Loucy (cell line): ENCODE data around the gene PRDX3.
A peak's percentile ranks its signal among the peaks of the same experiment; 100 is the strongest.

Experiments used
- H2AFZ ChIP-seq: fragments of 200-600 bp; sonication (generic); 2 replicates; pipeline ENCODE4 v1.6.0; 2016; ENCODE audit warnings: antibody characterized with exemption, mild to moderate bottlenecking, low read length, moderate library complexity
- H3F3A ChIP-seq: fragments of 200-600 bp; 2 replicates; pipeline ENCODE4 v1.6.0; 2016; ENCODE audit warnings: antibody characterized with exemption, low read depth, mild to moderate bottlenecking
- H3K27me3 ChIP-seq: fragments of 200-600 bp; sonication (generic); 2 replicates; pipeline ENCODE4 v1.6.1; 2014; ENCODE audit warnings: low read length, mild to moderate bottlenecking; ENCODE audit not compliant: insufficient read depth, poor library complexity, severe bottlenecking
- H3K36me3 ChIP-seq: fragments of 200-600 bp; sonication (generic); 2 replicates; pipeline ENCODE4 v1.6.1; 2016; ENCODE audit warnings: low read length; ENCODE audit not compliant: insufficient read depth
- H3K4me1 ChIP-seq: fragments of 200-600 bp; sonication (generic); 2 replicates; pipeline ENCODE4 v1.5.1; 2014; ENCODE audit warnings: low read length, mild to moderate bottlenecking; ENCODE audit not compliant: insufficient read depth, poor library complexity, severe bottlenecking
- H3K4me2 ChIP-seq: fragments of 200-600 bp; sonication (generic); 2 replicates; pipeline ENCODE4 v1.6.0; 2014; ENCODE audit warnings: antibody characterized with exemption, low read length, low read depth, mild to moderate bottlenecking; ENCODE audit not compliant: poor library complexity, severe bottlenecking
- H3K4me3 ChIP-seq: fragments of 200-600 bp; sonication (generic); 2 replicates; pipeline ENCODE4 v1.5.1; 2014; ENCODE audit warnings: low read length, mild to moderate bottlenecking, mixed read lengths; ENCODE audit not compliant: poor library complexity, severe bottlenecking
- H3K79me2 ChIP-seq: fragments of 200-600 bp; sonication (generic); 2 replicates; pipeline ENCODE4 v1.6.1; 2014; ENCODE audit warnings: low read length; ENCODE audit not compliant: insufficient read depth
- H3K9ac ChIP-seq: fragments of 200-600 bp; sonication (generic); 2 replicates; pipeline ENCODE4 v1.6.0; 2014; ENCODE audit warnings: mild to moderate bottlenecking, low read depth, low read length, moderate library complexity; ENCODE audit not compliant: poor library complexity, severe bottlenecking
- H3K9me2 ChIP-seq: fragments of 200-600 bp; sonication (generic); replicated peaks from 2 replicates; pipeline ENCODE4 v1.6.1; 2016; ENCODE audit warnings: low read depth, low read length, mixed read lengths
- H3K9me3 ChIP-seq: fragments of 200-600 bp; sonication (generic); 2 replicates; pipeline ENCODE4 v1.6.1; 2014; ENCODE audit warnings: mild to moderate bottlenecking, antibody characterized with exemption, low read length, low read depth; ENCODE audit not compliant: insufficient read depth
- H4K20me1 ChIP-seq: fragments of 200-600 bp; sonication (generic); 2 replicates; pipeline ENCODE4 v1.6.0; 2014; ENCODE audit warnings: antibody characterized with exemption, low read length, mild to moderate bottlenecking; ENCODE audit not compliant: insufficient read depth, poor library complexity, severe bottlenecking
- EZH2phosphoT487 ChIP-seq: fragments of 200-600 bp; IDR thresholded peaks from 2 replicates; pipeline ENCODE4 v1.6.1; 2018; ENCODE audit warnings: antibody characterized with exemption, mild to moderate bottlenecking, moderate library complexity, borderline replicate concordance
- TF ChIP-seq, protein P1 (sequence below): fragments of 200-600 bp; sonication (generic); conservative IDR thresholded peaks from 2 replicates; pipeline ENCODE4 v1.5.1; 2014; ENCODE audit warnings: mild to moderate bottlenecking, antibody characterized with exemption, low read length

Gene PRDX3

DNA sequence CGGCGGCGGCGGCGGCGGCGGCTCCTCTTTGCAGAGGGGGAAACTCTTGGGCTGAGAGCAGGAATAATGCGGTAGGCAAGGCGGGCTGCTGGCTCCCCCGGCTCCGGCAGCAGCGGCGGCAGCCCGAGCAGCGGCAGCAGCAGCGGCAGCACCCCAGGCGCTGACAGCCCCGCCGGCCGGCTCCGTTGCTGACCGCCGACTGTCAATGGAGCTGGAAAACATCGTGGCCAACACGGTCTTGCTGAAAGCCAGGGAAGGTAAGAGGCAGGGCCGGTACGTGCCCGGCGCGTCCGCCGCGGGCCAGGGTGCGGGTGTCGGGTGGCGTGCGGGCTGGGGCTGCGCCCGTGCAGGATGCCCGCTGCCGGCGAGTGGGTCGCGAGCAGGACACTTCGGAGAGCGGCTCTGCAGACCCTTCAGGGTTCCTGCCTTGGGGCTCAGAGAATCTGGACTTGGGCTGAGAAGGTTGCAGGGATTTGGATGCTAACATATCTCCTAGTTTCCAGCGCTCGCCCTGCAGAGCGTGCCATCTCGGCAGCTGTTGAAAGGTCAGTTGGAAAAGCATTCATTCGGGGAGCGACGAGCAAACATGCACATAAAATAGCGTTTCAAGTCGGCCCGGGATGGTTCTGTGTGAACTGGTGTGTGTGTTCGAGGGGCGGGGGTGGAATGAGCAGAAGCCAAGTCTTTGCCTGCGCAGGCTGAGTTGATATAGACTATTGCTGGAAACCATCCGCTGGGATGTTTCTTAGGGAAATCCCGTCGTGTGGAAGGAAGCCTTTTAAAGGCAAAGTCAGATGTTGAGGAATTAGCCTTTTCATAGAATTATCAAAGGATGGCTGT is 29.3 kb upstream of the PRDX3 start:
- Histone ChIP-seq H3K9ac (peak overlapping the region; percentile 77), H3F3A (peaks cover 19% of the 10 kb centered on the region), H3K27me3 (no peaks in the 10 kb centered on the region), H3K79me2 (peaks cover 45% of the 10 kb centered on the region), H3K4me3 (peak overlapping the region; percentile 83), H2AFZ (peak overlapping the region; percentile 48), H4K20me1 (no peaks in the 10 kb centered on the region), H3K36me3 (no peaks in the 10 kb centered on the region), H3K9me2 (no peaks in the 10 kb centered on the region), H3K4me2 (peak overlapping the region; percentile 96), H3K4me1 (peaks cover 45% of the 10 kb centered on the region), H3K9me3 (no peaks in the 10 kb centered on the region)
- no peak for TF ChIP-seq EZH2phosphoT487
- TF ChIP-seq, protein P1, sequence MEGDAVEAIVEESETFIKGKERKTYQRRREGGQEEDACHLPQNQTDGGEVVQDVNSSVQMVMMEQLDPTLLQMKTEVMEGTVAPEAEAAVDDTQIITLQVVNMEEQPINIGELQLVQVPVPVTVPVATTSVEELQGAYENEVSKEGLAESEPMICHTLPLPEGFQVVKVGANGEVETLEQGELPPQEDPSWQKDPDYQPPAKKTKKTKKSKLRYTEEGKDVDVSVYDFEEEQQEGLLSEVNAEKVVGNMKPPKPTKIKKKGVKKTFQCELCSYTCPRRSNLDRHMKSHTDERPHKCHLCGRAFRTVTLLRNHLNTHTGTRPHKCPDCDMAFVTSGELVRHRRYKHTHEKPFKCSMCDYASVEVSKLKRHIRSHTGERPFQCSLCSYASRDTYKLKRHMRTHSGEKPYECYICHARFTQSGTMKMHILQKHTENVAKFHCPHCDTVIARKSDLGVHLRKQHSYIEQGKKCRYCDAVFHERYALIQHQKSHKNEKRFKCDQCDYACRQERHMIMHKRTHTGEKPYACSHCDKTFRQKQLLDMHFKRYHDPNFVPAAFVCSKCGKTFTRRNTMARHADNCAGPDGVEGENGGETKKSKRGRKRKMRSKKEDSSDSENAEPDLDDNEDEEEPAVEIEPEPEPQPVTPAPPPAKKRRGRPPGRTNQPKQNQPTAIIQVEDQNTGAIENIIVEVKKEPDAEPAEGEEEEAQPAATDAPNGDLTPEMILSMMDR = no peak

DNA sequence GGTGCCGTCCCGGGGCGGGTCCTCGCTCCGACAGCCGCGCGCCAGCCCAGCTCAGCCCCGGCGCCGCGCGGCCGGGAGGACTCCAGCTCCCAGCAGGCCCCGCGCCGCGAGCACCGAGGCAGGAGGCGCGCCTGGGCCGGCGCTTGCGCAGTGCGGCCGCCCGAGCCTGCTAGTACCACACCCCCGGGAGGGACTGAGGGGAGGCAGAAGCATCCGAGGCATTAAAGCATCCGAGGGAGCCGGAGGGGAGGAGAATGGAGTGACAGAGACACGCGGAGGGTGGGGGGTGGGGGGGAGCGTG is 28.7 kb upstream of the PRDX3 start, which contains the start of gene GRK5:
TSS of gene GRK5 (plus strand) at position 206 of the 301 bp plus-strand sequence. CDS start 347 bp downstream, outside the sequence.
- TF ChIP-seq, protein P1 = no peak
- TF ChIP-seq EZH2phosphoT487 = no peak
- Histone ChIP-seq H3K27me3 (no peaks in the 10 kb centered on the region), H3K36me3 (no peaks in the 10 kb centered on the region), H3K9me2 (no peaks in the 10 kb centered on the region), H3K4me1 (peaks cover 39% of the 10 kb centered on the region), H2AFZ (peak within 1 kb of the TSS; percentile 82), H3K9ac (peak within 1 kb of the TSS; percentile 77), H3K4me3 (peak within 1 kb of the TSS; percentile 83), H4K20me1 (no peaks in the 10 kb centered on the region), H3K9me3 (no peaks in the 10 kb centered on the region), H3K4me2 (peak within 1 kb of the TSS; percentile 96), H3K79me2 (peaks cover 41% of the 10 kb centered on the region), H3F3A (peaks cover 13% of the 10 kb centered on the region)

DNA sequence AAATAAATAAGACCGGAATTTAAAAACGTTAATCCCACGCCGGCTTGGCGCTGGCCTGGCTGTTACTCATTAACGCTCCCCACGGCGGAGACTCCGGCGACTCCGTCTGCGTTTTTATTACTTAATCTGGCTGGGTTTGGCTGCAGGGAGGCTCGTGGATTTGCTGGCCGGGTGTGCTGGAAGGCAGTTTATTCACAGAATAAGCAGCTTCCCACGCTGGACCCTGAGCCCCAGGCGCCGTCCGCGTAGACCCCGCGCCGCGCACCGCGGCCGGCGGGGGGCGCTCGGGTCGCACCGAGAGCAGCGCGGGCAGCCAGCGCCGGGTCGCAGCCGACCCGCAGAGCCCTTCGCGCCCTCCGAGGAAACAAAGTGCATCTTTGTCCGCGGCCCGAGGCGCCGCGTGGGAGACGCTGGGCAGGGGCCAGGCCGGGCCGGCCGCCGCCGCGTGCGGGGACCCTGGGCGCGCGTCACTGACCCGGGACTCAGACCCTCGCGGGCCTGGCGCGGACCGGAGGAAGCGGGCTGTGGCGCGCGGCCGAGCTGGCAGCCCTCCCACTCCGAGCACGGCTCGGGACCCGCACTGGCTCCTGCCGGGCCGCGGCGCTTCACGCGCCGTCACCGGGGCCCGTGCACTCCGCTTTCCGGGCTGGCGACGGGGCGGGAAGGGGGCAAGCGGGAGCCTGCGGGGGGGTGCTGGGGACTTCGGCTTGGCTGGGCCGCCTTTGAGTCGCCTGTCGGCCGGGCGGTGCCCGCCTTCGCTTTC is 28.2 kb upstream of the PRDX3 start:
- Histone ChIP-seq H4K20me1 (no peaks in the 10 kb centered on the region), H3K27me3 (no peaks in the 10 kb centered on the region), H3K9me2 (no peaks in the 10 kb centered on the region), H2AFZ (peak overlapping the region; percentile 82), H3K4me2 (peak overlapping the region; percentile 55), H3K79me2 (peaks cover 41% of the 10 kb centered on the region), H3K4me3 (peak overlapping the region; percentile 80), H3K9ac (peak overlapping the region; percentile 73), H3F3A (peaks cover 8% of the 10 kb centered on the region), H3K9me3 (no peaks in the 10 kb centered on the region), H3K36me3 (no peaks in the 10 kb centered on the region), H3K4me1 (peaks cover 34% of the 10 kb centered on the region)
- no peak for TF ChIP-seq EZH2phosphoT487
- TF ChIP-seq, protein P1 = peak; percentile 73
